ENCODE measurements around the gene TCTN3. TPM values are rescaled to one million over a fixed set of nuclear protein-coding genes. Genes with fewer than 3 reads are reported as not detected.

TCTN3 gene
- total and polyA plus RNA-seq, 2 of the 13 experiments (the other 11 are each of a cell fraction or from before 2014, with no cell fraction given) = 53.3 to 60.0 TPM

DNA sequence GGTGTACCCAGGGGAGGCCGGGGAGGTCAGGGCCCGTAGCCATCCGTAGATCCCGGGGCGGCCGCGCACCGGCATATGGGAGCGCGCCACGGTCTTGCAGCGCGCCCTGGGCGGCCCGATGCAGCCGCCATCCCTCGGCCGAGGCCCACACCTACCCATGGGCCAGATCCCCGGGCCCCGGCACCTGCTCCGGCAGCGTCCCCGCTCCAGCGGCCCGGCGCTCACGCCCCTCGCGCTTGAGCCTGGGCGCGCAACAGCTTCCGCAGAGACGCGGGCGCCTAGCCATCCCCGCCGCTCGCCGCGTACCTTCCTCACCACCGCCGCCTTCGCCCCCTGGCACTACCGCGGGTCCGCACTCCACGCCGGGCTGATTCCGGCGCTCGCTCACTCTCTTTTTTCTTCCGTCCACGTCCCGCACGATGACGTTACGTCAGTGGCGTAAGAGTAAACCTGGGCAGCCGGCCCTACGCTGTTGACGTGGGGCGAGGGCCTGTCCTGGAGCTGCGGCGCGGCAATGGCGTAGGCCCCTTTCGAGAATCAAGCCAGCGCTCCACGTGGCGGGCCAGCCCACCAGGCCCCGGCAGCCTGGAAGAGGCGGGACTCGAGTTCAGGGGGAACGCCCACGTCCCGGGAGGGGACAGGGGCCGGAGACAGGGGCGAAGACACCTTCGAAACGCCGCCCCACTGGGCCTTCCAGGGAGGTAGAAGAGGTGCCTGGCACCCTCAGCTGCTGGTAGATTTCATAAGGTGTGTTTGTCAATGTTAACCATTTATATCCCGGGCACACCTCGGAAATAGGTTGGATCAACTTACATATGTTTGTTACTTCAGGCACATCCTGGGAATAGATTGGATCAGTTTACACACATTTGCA, 37.2 kb downstream of the TCTN3 start, which contains the start of gene ALDH18A1 (continued):
- TF ChIP-seq ZNF343 (CRISPR knock-in tag; IDR thresholded peaks at IDR 0.05) (peak; percentile 89), HMG20A (CRISPR knock-in tag; IDR thresholded peaks at IDR 0.05; ENCODE audit: borderline replicate concordance) (no peak; the same call in 1 of the 2 replicates), ZNF629 (CRISPR knock-in tag; conservative IDR thresholded peaks at IDR 0.05) (no peak), IKZF1 (IDR thresholded peaks at IDR 0.05) (no peak), ZNF264 (CRISPR knock-in tag; IDR thresholded peaks at IDR 0.05) (peak; percentile 36; the same call in 1 of the 2 replicates), ATM (IDR thresholded peaks at IDR 0.05; ENCODE audit: borderline replicate concordance) (no peak), ZNF383 (CRISPR knock-in tag; IDR thresholded peaks at IDR 0.05; ENCODE audit: borderline replicate concordance) (no peak), ZNF496 (CRISPR knock-in tag; IDR thresholded peaks at IDR 0.05; ENCODE audit: insufficient replicate concordance) (no peak), ETV5 (CRISPR knock-in tag; IDR thresholded peaks at IDR 0.05; ENCODE audit: borderline replicate concordance) (peak; percentile 63; the same call in 1 of the 2 replicates), CCDC6 (CRISPR knock-in tag; IDR thresholded peaks at IDR 0.05) (no peak; the same call in 1 of the 2 replicates), ZNF878 (CRISPR knock-in tag; IDR thresholded peaks at IDR 0.05) (no peak), ZNF768 (CRISPR knock-in tag; IDR thresholded peaks at IDR 0.05) (no peak), NFIC (IDR thresholded peaks at IDR 0.05; ENCODE audit: low read length) (no peak), RARG (CRISPR knock-in tag; IDR thresholded peaks at IDR 0.05; ENCODE audit: low read depth) (no peak), CEBPG (CRISPR knock-in tag; IDR thresholded peaks at IDR 0.05) (peak; percentile 58), ARNT2 (CRISPR knock-in tag; IDR thresholded peaks at IDR 0.05; ENCODE audit: low read depth) (0 out of 2 replicates have a peak, but pooled peaks have one; percentile 59)
- TF ChIP-seq, protein P1, sequence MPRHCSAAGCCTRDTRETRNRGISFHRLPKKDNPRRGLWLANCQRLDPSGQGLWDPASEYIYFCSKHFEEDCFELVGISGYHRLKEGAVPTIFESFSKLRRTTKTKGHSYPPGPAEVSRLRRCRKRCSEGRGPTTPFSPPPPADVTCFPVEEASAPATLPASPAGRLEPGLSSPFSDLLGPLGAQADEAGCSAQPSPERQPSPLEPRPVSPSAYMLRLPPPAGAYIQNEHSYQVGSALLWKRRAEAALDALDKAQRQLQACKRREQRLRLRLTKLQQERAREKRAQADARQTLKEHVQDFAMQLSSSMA (CRISPR knock-in tag; IDR thresholded peaks at IDR 0.05) = no peak
- TF ChIP-seq, protein P2, sequence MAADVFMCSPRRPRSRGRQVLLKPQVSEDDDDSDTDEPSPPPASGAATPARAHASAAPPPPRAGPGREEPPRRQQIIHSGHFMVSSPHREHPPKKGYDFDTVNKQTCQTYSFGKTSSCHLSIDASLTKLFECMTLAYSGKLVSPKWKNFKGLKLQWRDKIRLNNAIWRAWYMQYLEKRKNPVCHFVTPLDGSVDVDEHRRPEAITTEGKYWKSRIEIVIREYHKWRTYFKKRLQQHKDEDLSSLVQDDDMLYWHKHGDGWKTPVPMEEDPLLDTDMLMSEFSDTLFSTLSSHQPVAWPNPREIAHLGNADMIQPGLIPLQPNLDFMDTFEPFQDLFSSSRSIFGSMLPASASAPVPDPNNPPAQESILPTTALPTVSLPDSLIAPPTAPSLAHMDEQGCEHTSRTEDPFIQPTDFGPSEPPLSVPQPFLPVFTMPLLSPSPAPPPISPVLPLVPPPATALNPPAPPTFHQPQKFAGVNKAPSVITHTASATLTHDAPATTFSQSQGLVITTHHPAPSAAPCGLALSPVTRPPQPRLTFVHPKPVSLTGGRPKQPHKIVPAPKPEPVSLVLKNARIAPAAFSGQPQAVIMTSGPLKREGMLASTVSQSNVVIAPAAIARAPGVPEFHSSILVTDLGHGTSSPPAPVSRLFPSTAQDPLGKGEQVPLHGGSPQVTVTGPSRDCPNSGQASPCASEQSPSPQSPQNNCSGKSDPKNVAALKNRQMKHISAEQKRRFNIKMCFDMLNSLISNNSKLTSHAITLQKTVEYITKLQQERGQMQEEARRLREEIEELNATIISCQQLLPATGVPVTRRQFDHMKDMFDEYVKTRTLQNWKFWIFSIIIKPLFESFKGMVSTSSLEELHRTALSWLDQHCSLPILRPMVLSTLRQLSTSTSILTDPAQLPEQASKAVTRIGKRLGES (CRISPR knock-in tag; IDR thresholded peaks at IDR 0.05; ENCODE audit: borderline replicate concordance) = 0 out of 2 replicates have a peak, but pooled peaks have one; percentile 53
- TF ChIP-seq, protein P3, sequence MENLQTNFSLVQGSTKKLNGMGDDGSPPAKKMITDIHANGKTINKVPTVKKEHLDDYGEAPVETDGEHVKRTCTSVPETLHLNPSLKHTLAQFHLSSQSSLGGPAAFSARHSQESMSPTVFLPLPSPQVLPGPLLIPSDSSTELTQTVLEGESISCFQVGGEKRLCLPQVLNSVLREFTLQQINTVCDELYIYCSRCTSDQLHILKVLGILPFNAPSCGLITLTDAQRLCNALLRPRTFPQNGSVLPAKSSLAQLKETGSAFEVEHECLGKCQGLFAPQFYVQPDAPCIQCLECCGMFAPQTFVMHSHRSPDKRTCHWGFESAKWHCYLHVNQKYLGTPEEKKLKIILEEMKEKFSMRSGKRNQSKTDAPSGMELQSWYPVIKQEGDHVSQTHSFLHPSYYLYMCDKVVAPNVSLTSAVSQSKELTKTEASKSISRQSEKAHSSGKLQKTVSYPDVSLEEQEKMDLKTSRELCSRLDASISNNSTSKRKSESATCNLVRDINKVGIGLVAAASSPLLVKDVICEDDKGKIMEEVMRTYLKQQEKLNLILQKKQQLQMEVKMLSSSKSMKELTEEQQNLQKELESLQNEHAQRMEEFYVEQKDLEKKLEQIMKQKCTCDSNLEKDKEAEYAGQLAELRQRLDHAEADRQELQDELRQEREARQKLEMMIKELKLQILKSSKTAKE (CRISPR knock-in tag; IDR thresholded peaks at IDR 0.05; ENCODE audit: borderline replicate concordance) = no peak
- TF ChIP-seq, protein P4, sequence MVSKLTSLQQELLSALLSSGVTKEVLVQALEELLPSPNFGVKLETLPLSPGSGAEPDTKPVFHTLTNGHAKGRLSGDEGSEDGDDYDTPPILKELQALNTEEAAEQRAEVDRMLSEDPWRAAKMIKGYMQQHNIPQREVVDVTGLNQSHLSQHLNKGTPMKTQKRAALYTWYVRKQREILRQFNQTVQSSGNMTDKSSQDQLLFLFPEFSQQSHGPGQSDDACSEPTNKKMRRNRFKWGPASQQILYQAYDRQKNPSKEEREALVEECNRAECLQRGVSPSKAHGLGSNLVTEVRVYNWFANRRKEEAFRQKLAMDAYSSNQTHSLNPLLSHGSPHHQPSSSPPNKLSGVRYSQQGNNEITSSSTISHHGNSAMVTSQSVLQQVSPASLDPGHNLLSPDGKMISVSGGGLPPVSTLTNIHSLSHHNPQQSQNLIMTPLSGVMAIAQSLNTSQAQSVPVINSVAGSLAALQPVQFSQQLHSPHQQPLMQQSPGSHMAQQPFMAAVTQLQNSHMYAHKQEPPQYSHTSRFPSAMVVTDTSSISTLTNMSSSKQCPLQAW (CRISPR knock-in tag; IDR thresholded peaks at IDR 0.05) = peak; percentile 64; the same call in 1 of the 2 replicates
- TF ChIP-seq, protein P5, sequence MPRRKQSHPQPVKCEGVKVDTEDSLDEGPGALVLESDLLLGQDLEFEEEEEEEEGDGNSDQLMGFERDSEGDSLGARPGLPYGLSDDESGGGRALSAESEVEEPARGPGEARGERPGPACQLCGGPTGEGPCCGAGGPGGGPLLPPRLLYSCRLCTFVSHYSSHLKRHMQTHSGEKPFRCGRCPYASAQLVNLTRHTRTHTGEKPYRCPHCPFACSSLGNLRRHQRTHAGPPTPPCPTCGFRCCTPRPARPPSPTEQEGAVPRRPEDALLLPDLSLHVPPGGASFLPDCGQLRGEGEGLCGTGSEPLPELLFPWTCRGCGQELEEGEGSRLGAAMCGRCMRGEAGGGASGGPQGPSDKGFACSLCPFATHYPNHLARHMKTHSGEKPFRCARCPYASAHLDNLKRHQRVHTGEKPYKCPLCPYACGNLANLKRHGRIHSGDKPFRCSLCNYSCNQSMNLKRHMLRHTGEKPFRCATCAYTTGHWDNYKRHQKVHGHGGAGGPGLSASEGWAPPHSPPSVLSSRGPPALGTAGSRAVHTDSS (CRISPR knock-in tag; conservative IDR thresholded peaks at IDR 0.05) = no peak

Measured in HepG2 (cell line).